SKM-1 (cell line): ENCODE results near the gene SRC.

Experiments
- DNase-seq: peaks from one replicate; lab custom pipeline; 2025; ENCODE audit not compliant: unreplicated experiment; lab: John Stamatoyannopoulos, UW

Gene SRC

DNA sequence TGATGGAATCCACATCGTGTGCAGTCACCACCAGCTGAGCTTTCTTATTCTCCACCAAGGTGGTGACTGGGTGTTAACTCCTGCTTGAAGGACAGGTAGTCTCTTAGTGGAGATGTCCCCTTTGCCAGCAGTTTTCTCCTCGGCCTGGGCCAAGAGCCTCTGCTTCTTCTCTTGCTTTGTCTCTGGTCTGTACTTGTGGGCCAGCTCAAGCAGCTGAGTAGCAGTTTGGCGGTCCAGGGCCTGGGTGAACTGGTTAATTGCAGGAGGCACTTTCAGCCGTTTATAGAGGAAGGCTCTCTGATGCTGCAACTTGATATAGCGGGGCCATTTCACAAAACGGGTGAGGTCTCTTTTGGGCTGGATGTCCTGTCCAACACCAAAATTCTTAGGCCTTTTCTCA, 99.1 kb downstream of the SRC start:
- no peak for DNase-seq

DNA sequence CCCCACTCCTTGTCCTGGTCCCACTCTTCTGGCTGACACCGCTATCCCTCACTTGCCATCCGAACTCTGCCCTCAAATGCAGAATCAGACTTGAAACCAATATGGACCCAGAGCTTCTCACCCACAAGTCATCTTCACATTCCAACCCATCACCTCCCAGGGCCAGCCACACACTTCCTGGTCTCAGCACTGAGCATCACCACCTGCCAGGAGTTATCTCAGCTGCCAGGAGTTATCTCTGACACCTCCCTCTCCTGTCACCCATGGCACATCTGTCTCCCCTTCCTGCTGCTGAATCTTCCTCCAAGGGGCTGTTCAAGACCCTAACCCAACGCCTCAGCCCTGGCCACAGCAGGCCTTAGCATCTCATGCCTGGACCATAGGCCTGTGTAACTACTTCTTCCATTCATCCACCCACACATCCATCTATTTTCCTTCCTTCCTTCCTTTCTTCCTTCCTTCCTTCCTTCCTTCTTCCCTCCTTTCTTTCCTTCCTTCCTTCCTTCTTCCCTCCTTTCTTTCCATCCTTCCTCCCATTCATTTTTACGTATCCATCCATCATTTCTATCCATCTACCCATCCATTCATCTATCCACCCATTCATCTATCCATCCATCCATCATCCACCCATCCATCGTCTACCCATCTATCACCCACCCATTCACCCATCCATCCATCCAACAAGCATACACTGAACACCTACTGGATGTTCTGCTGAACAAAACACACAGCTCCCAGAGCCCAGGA, 100.5 kb downstream of the SRC start:
- no peak for DNase-seq

DNA sequence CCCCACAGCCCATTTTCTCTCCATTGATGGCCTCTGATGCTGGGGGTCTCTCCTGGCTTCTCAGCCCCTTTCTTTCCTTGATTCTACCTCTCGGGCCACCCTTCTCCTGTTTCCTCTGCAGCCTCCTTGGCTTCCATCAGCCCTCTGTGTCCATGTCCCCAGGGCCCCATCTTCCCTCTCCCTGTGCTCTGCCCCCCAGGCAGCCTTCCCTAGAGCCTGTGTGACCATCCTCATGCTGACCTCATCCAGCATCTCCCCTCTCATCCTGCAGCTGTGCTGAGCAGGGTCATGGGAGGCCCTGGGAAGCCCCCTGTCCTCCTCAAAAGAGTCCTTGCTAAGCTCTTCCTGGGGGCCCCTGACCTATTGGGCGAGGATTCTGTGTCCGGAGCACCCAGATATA, 101.7 kb downstream of the SRC start:
- DNase-seq, result no peak

DNA sequence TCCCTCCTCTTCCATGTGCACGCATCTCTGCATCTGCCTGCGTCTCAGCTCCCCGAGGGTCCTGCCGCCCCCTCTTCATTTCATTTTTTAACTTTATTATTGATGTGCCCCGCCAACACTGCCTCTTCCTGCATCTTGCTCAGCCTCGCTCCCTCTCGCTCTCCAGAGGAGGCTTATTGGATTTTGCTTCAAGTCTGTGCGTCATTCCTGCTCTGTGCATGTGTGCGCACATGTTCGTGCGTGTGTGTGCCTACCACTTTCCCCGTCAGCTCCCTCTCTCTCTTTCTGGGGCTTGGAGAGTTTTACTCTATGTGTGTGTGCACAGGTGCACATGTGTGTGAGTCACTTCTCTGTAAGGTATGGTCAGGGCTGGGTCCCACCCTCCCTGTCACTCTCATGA, 103.3 kb downstream of the SRC start:
- DNase-seq, result no peak

DNA sequence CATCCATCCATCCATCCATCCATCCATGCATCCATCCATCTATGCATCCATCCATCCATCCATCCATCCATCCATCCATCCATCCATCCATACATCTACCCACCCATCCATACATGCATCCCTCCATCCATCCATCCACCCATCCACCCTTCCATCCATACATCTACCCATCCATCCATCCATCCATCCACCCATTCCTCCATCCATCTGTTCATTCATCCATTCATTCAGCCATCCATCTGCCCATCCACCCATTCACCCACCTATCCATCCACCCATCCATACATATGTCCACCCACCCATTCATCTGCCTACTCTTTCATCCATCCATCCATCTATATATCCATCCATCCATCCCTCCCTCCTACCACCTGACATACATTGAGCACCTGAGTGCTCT, 104.4 kb downstream of the SRC start:
- no peak for DNase-seq

DNA sequence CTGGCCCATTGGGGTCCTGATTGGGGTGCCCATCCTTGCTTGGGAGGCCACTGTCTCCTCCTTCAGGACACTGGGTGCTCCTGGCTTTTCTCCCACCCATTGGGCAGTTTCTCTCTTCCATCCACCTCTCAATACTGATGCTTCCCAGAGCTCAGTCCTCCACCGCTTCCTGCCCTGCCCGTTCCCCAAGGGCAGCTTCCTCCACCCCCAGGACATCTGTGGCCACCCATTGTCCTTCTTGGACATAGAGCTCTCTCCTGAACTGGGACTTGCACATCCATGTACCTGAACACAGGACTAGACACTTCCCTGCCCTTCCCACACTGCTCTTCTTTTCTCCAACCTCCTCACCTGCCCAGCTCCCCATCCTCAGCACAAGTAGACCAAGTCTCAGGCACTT, 105.7 kb downstream of the SRC start:
- no peak for DNase-seq

DNA sequence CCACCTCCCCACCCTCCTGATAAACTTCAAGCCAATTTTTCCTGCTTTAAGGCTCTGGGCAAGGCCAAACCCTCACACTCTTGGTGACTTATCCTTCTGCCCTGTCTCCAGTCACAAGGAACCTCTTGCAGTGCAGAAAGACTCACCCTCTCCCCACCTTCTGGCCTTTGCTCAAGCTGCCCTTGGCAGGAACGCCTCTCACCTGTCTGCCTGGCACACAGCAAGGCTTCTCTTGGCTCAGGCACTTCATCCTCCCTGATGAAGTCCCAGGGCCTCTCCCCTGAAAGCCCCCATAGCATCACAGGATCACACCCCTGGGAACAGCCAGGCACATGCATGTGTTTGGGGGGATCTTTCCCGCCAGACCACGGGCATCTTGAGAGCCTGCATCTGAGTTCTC, 106.3 kb downstream of the SRC start:
- DNase-seq, result no peak

DNA sequence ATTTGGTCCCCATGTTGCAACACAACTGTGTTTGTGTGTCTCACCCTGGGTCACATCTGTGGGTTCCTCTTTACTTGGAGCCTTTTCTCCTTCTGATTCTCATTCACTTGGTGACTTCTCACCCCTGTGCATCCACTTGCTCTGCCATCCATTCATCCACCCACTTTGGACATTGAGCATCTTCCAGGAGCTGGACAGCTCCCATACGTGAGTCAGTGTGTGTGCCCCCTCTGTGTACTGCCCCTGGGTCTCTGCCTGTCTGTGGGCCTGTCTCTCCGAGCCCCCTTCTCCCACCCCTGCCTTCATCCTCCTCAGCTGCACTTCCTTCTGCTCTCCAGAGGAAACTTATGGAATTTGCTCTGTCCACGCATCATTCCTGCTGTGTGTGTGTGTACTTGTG, 107.3 kb downstream of the SRC start:
- no peak for DNase-seq

DNA sequence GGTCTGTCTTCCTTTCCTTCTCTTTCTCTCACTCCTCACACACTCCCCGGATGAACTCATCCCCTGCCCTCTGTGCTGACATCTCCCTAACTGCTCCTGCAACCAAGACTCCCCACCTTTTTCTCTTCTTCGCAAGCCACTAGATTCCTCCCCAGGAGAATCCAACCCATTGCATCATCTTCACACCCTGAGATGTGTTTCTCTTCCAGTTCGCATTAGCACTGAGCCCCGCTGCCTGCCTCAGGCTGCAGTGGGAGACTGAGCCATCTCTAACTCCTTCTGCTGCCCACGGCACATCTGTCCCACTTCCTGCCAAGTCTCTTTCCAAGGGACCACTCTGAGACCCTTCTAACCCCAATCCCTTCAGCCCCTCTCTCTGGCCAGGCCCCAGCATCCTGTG, 107.9 kb downstream of the SRC start:
- DNase-seq, result no peak

DNA sequence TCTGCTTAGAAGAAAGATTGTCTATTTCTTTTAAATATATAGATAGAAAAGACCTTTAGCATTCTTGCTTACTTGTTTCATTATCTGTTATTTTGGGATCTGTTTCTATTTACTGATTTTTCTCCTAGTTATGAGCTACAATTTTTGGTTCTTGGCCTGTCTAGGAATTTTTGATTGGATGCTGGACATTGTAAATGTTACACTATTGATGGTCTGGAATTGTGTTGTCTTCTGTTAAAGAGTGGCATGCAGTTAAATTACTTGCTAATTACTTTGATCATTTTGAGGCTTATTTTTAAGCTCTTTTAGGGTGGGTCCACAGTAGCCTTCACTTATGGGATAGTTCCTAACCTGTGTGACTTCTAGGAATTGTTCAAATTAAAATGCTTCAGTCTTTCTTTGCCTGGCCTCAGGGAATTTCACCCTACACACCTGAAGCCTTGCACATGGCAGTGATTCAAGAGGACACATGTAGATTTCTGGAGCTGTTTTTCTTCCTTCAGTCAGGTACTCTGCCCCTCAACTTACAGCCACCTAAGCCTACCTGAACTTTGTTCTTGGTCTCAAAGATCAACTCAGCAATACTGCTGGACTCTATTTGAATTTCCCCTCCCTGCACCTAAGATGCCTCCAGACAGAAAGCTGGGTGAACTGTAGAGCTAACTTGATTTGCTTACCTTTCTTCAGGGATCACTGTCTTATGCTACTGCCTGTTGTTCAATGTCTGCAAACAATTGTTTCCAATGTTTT, 108.9 kb downstream of the SRC start:
- no peak for DNase-seq
